Glomerular visceral epithelial cell (primary cell): ENCODE measurements around the gene ADGRF1.
"Not testable (repeated sequence)": the region's sequence is repeated elsewhere in the genome, so short reads cannot be mapped to it uniquely, and the experiment has no call there.

ENCODE experiments used
- DNase-seq: peaks from one replicate; pipeline ENCODE4 v3.0.0-alpha.2; 2016; ENCODE audit errors: extremely low spot score

ADGRF1 gene

GRCh38 chr6:47042275-47042791 is at the start of gene ADGRF1:
TSS of gene ADGRF1 (minus strand) at chr6:47042332. CDS start at chr6:47029061, 13,271 bp downstream.
- peak; percentile 22 for DNase-seq

GRCh38 chr6:47090881-47091280 is 48.7 kb upstream of the ADGRF1 start:
- no peak for DNase-seq

GRCh38 chr6:47089473-47089872 is 47.3 kb upstream of the ADGRF1 start:
- DNase-seq = not testable (repeated sequence)

GRCh38 chr6:47086051-47086770 is 44.1 kb upstream of the ADGRF1 start:
- no peak for DNase-seq

GRCh38 chr6:47084610-47085009 is 42.5 kb upstream of the ADGRF1 start:
- DNase-seq = no peak

GRCh38 chr6:47083586-47084047 is 41.5 kb upstream of the ADGRF1 start:
- DNase-seq = peak; percentile 67

- no peak for DNase-seq
Observed at GRCh38 chr6:47080083-47080596, 38.0 kb upstream of the ADGRF1 start.

- DNase-seq = no peak
Observed at GRCh38 chr6:47079638-47080037, 37.5 kb upstream of the ADGRF1 start.

- DNase-seq = no peak
Observed at GRCh38 chr6:47078991-47079390, 36.9 kb upstream of the ADGRF1 start.

- no peak for DNase-seq
Observed at GRCh38 chr6:47076422-47077344, 34.6 kb upstream of the ADGRF1 start.

GRCh38 chr6:47075741-47076421 is 33.7 kb upstream of the ADGRF1 start:
- DNase-seq = no peak

GRCh38 chr6:47075168-47075567 is 33.0 kb upstream of the ADGRF1 start:
- DNase-seq = no peak

- DNase-seq = no peak
Observed at GRCh38 chr6:47073125-47074110, 31.3 kb upstream of the ADGRF1 start.

- no peak for DNase-seq
Observed at GRCh38 chr6:47072667-47073066, 30.5 kb upstream of the ADGRF1 start.

GRCh38 chr6:47071681-47072080 is 29.5 kb upstream of the ADGRF1 start:
- DNase-seq = no peak

- no peak for DNase-seq
Observed at GRCh38 chr6:47070461-47070860, 28.3 kb upstream of the ADGRF1 start.

- DNase-seq = no peak
Observed at GRCh38 chr6:47069156-47069555, 27.0 kb upstream of the ADGRF1 start.

GRCh38 chr6:47066418-47066817 is 24.3 kb upstream of the ADGRF1 start:
- no peak for DNase-seq

GRCh38 chr6:47064274-47064673 is 22.1 kb upstream of the ADGRF1 start:
- DNase-seq = no peak

- no peak for DNase-seq
Observed at GRCh38 chr6:47062346-47062745, 20.2 kb upstream of the ADGRF1 start.
